ENCODE measurements around the gene LCORL. TPM values are rescaled to one million over a fixed set of nuclear protein-coding genes. Genes with fewer than 3 reads are reported as not detected.

LCORL gene
- total and polyA plus RNA-seq, 11 donors = 1.3 to 12.1 (median 5.8) TPM

- peaks cover 0 to 27% (median 4%) of the 10 kb centered on the region in 12 donors for H3K9me3 ChIP-seq
- 88 to 97% (median 93%) methylated on average over 3 of the region's 3 CpGs for WGBS, 4 donors
- no peaks in the 10 kb centered on the region for H3K27me3 ChIP-seq
- no peak overlapping the region for H3K4me3 ChIP-seq
- intact Hi-C loops (cut with DNase I) = no loop called here
- H3K27ac ChIP-seq = no peak overlapping the region
- no peak for ATAC-seq
- no peaks in the 10 kb centered on the region for H3K36me3 ChIP-seq
- no peak for DNase-seq
- H3K4me1 ChIP-seq = no peaks in the 10 kb centered on the region
- TF ChIP-seq POLR2A (IDR thresholded peaks at IDR 0.05) (no peak), CTCF (IDR thresholded peaks at IDR 0.05) (no peak)
These were observed 91.3 kb downstream of the LCORL start for GRCh38 chr4:17930256-17930655.

DNA sequence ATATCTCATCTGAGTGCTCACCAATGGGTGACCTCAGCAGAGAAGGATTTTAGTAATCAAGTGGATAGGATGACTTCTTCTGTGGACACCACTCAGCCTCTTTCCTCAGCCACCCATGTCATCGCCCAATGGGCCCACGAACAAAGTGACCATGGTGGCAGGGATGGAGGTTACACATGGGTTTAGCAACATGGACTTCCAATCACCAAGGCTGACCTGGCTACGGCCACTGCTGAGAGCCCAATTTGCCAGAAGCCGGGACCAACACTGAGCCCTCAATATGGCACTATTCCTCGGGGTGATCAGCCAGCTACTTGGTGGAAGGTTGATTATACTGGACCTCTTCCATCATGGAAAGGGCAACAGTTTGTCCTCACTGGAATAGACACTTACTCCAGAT lies 97.4 kb downstream of the LCORL start:
- no peak overlapping the region for H3K4me3 ChIP-seq
- intact Hi-C loops (cut with DNase I) = no loop called here
- H3K27ac ChIP-seq = no peak overlapping the region
- WGBS, 4 donors = 96 to 99% (median 98%) methylated on average over 5 of the region's 5 CpGs
- H3K36me3 ChIP-seq = no peaks in the 10 kb centered on the region
- no peaks in the 10 kb centered on the region for H3K27me3 ChIP-seq
- ATAC-seq (no peak), DNase-seq (no peak)
- H3K4me1 ChIP-seq = no peaks in the 10 kb centered on the region
- H3K9me3 ChIP-seq = peaks cover 0 to 12% (median 0%) of the 10 kb centered on the region in 12 donors
- TF ChIP-seq CTCF (IDR thresholded peaks at IDR 0.05) = no peak
- no peak for TF ChIP-seq POLR2A (IDR thresholded peaks at IDR 0.05)

DNA sequence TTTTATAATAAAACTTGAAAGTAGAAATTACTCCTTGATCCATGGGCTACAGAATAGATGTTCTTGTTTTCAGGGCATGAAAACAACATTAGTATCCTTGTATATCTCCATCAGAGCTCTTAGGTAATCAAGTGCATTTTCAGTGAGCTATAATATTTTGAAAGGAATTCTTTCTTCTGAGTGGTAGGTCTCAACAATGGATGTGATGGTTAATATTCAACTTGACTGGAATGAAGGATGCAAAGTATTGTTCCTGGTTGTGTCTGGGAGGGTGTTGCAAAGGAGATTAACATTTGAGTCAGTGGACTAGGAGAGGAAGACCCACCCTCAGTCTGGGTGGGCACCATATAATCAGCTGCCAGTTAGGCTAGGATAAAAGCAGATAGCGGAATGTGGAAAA lies 100.1 kb downstream of the LCORL start:
- no peak overlapping the region for H3K27ac ChIP-seq
- no peaks in the 10 kb centered on the region for H3K4me1 ChIP-seq
- no peaks in the 10 kb centered on the region for H3K36me3 ChIP-seq
- H3K9me3 ChIP-seq = peaks cover 0 to 9% (median 0%) of the 10 kb centered on the region in 12 donors
- H3K4me3 ChIP-seq = no peak overlapping the region
- DNase-seq (no peak), ATAC-seq (no peak)
- no peaks in the 10 kb centered on the region for H3K27me3 ChIP-seq
- 90 to 100% (median 96%) methylated on average over 1 of the region's 1 CpG for WGBS, 4 donors
- TF ChIP-seq CTCF (IDR thresholded peaks at IDR 0.05) (no peak), POLR2A (IDR thresholded peaks at IDR 0.05) (no peak)
- intact Hi-C loops (cut with DNase I) = no loop called here

GRCh38 chr4:17920681-17921080 lies 100.9 kb downstream of the LCORL start:
- Histone ChIP-seq H3K4me3 (no peak overlapping the region), H3K27me3 (no peaks in the 10 kb centered on the region), H3K27ac (no peak overlapping the region), H3K4me1 (no peaks in the 10 kb centered on the region), H3K36me3 (no peaks in the 10 kb centered on the region), H3K9me3 (peaks cover 0 to 9% (median 0%) of the 10 kb centered on the region in 12 donors)
- ATAC-seq (no peak), DNase-seq (no peak)
- 94 to 100% (median 96%) methylated on average over 1 of the region's 1 CpG for WGBS, 4 donors
- no peak for TF ChIP-seq POLR2A (IDR thresholded peaks at IDR 0.05)
- no peak for TF ChIP-seq CTCF (IDR thresholded peaks at IDR 0.05)
- intact Hi-C loops (cut with DNase I) = no loop called here

All from heart left ventricle (tissue), 16 donors.